Fibroblast of villous mesenchyme (primary cell): Measurements from ENCODE around the gene PPP4C. TPM values are rescaled to one million over a fixed set of nuclear protein-coding genes. Genes with fewer than 3 reads are reported as not detected.

Experiments
- DNase-seq: peaks from one replicate; pipeline ENCODE4 v3.0.0-alpha.2; 2010; ENCODE audit warnings: low read depth
- H3K4me3 ChIP-seq: 2 replicates; pipeline ENCODE4 v1.5.1; 2011; ENCODE audit warnings: low read depth, mild to moderate bottlenecking, low read length
- CTCF ChIP-seq: IDR thresholded peaks from 2 replicates; pipeline ENCODE4 v1.5.1; 2012; ENCODE audit warnings: low read depth, mild to moderate bottlenecking, low read length; ENCODE audit not compliant: insufficient read depth
- total RNA-seq: library from RNA; depleted of rRNA; stranded (reverse); fragments of >200 nt; gene quantifications from 2 replicates; pipeline ENCODE4 v1.2.3, GENCODE V29; 2012

PPP4C gene
- total RNA-seq, 1 donor, result 209 TPM

- DNase-seq, result peak; percentile 42
- peak; percentile 63 for TF ChIP-seq CTCF
- no peak overlapping the region for H3K4me3 ChIP-seq
Measured at GRCh38 chr16:30068750-30069610, 6.8 kb upstream of the PPP4C start.

GRCh38 chr16:30069611-30070462 is 6.0 kb upstream of the PPP4C start:
- DNase-seq, result peak; percentile 53
- no peak for TF ChIP-seq CTCF
- no peak overlapping the region for H3K4me3 ChIP-seq

- TF ChIP-seq CTCF, result no peak
- no peak overlapping the region for H3K4me3 ChIP-seq
- no peak for DNase-seq
Measured at GRCh38 chr16:30070490-30070889, 5.3 kb upstream of the PPP4C start.

GRCh38 chr16:30076276-30076791 is 540 bp downstream of the PPP4C start:
- no peak for TF ChIP-seq CTCF
- peak; percentile 23 for DNase-seq

GRCh38 chr16:30077656-30078055 is 1.9 kb downstream of the PPP4C start:
- peak overlapping the region; percentile 97 for H3K4me3 ChIP-seq
- DNase-seq, result no peak
- no peak for TF ChIP-seq CTCF

More at GRCh38 chr16:30076276-30076791, 540 bp downstream of the PPP4C start:
- peak overlapping the region; percentile 97 for H3K4me3 ChIP-seq

- DNase-seq, result no peak
- H3K4me3 ChIP-seq, result no peak overlapping the region
- TF ChIP-seq CTCF, result no peak
Measured at GRCh38 chr16:30078744-30079143, 3.0 kb downstream of the PPP4C start.
